CD4-positive, alpha-beta T cell treated with Interferon gamma for 1 hour (primary cell): ENCODE measurements around the gene OR52W1.

Source experiments
- DNase-seq: peaks from one replicate; pipeline ENCODE4 v3.0.0-alpha.2; 2020

OR52W1 gene

GRCh38 chr11:6199174-6199810, at the start of gene OR52W1:
Gene OR52W1, plus strand, starts transcription at chr11:6199224. Its CDS starts 0 bp downstream, at chr11:6199224.
- no peak for DNase-seq

- DNase-seq, result no peak
These were observed 47.9 kb upstream of the OR52W1 start for GRCh38 chr11:6151117-6151516.

GRCh38 chr11:6152126-6152525, 46.9 kb upstream of the OR52W1 start:
- DNase-seq, result no peak

- DNase-seq, result no peak
These were observed 42.2 kb upstream of the OR52W1 start for GRCh38 chr11:6156628-6157359.

GRCh38 chr11:6170226-6170625, 28.8 kb upstream of the OR52W1 start, which contains the start of gene OR52B2:
Gene OR52B2, minus strand, starts transcription at chr11:6170326. Its CDS starts 0 bp downstream, at chr11:6170326.
- DNase-seq, result no peak

GRCh38 chr11:6175440-6175839, 23.6 kb upstream of the OR52W1 start:
- DNase-seq, result no peak

GRCh38 chr11:6191742-6192141, 7.3 kb upstream of the OR52W1 start:
- peak; percentile 13 for DNase-seq

GRCh38 chr11:6194065-6194581, 4.9 kb upstream of the OR52W1 start:
- DNase-seq, result no peak

GRCh38 chr11:6196396-6196795, 2.6 kb upstream of the OR52W1 start:
- DNase-seq, result no peak

GRCh38 chr11:6197466-6198200, 1.4 kb upstream of the OR52W1 start:
- no peak for DNase-seq

GRCh38 chr11:6200975-6201374, 2.0 kb downstream of the OR52W1 start:
- DNase-seq, result peak; percentile 76

- peak; percentile 22 for DNase-seq
These were observed 2.5 kb downstream of the OR52W1 start for GRCh38 chr11:6201481-6201880.

- no peak for DNase-seq
These were observed 3.0 kb downstream of the OR52W1 start for GRCh38 chr11:6202041-6202440.

GRCh38 chr11:6203327-6203726, 4.3 kb downstream of the OR52W1 start:
- DNase-seq, result no peak

GRCh38 chr11:6204706-6205105, 5.7 kb downstream of the OR52W1 start:
- no peak for DNase-seq

- no peak for DNase-seq
These were observed 6.3 kb downstream of the OR52W1 start, which contains the start of gene C11orf42 for GRCh38 chr11:6205366-6205765. Gene C11orf42, plus strand, starts transcription at chr11:6205557. Its CDS starts 59 bp downstream, at chr11:6205616.

GRCh38 chr11:6206456-6207180, 7.6 kb downstream of the OR52W1 start:
- DNase-seq, result no peak

- DNase-seq, result no peak
These were observed 10.8 kb downstream of the OR52W1 start for GRCh38 chr11:6209801-6210200.

GRCh38 chr11:6210274-6210955, 11.4 kb downstream of the OR52W1 start:
- DNase-seq, result no peak

GRCh38 chr11:6214530-6214929, 15.5 kb downstream of the OR52W1 start:
- DNase-seq, result no peak

- no peak for DNase-seq
These were observed 17.5 kb downstream of the OR52W1 start for GRCh38 chr11:6216501-6216900.

GRCh38 chr11:6217722-6218121, 18.7 kb downstream of the OR52W1 start:
- DNase-seq, result no peak
